ENCODE data around the gene IPMK.

- TF ChIP-seq CTCF (conservative IDR thresholded peaks at IDR 0.05 in 1 of 2, IDR thresholded peaks at IDR 0.05 in 1 of 2; ENCODE audit: low read depth in 1 of 2, low read length in 2 of 2) (no peak), EZH2 (IDR thresholded peaks at IDR 0.05; ENCODE audit: low read length, missing control alignments) (no peak)
These were observed 33.0 kb upstream of the IPMK start for GRCh38 chr10:58300676-58301075.
